Activated CD4-positive, alpha-beta T cell treated with anti-CD3 and anti-CD28 coated beads for 36 hours (primary cell): ENCODE results near the gene JUP. TPM values are rescaled to one million over a fixed set of nuclear protein-coding genes. Genes with fewer than 3 reads are reported as not detected.
"Not testable (repeated sequence)": the region's sequence is repeated elsewhere in the genome, so short reads cannot be mapped to it uniquely, and the experiment has no call there.

Experiments
- ATAC-seq: fragments of 200-7000 bp; cut with Tn5 transposase; one replicate; pipeline ENCODE4 v1.10.0; 2021; ENCODE audit warnings: mild to moderate bottlenecking, moderate library complexity
- CTCF ChIA-PET: fragments of 350-600 bp; sonication (Branson Sonifier 250); formaldehyde crosslinking; loops from one replicate; lab custom pipeline; 2021; ENCODE audit warnings: antibody characterized with exemption; lab: Charles Lee
- POLR2A ChIA-PET: fragments of 350-600 bp; sonication (Branson Sonifier 250); formaldehyde crosslinking; loops from one replicate; lab custom pipeline; 2021; ENCODE audit warnings: antibody characterized with exemption, inconsistent platforms; lab: Charles Lee
- DNase-seq: peaks from one replicate; pipeline ENCODE4 v3.0.0-alpha.2; 2020
- H3K27ac Mint-ChIP-seq: one replicate; pipeline ENCODE4 v1.8.0; 2021; ENCODE audit warnings: mixed read lengths
- H3K27me3 Mint-ChIP-seq: one replicate; pipeline ENCODE4 v1.8.0; 2021; ENCODE audit warnings: mixed read lengths
- H3K36me3 Mint-ChIP-seq: one replicate; pipeline ENCODE4 v1.8.0; 2021; ENCODE audit warnings: low read depth, mixed read lengths
- H3K4me1 Mint-ChIP-seq: one replicate; pipeline ENCODE4 v1.8.0; 2021; ENCODE audit warnings: mixed read lengths
- H3K4me3 Mint-ChIP-seq: one replicate; pipeline ENCODE4 v1.8.0; 2021; ENCODE audit warnings: mild to moderate bottlenecking, moderate library complexity, mixed read lengths
- H3K9me3 Mint-ChIP-seq: one replicate; pipeline ENCODE4 v1.8.0; 2021; ENCODE audit warnings: low read depth, mixed read lengths
- intact Hi-C, 2 experiments: fragments of 100-400 bp; cut with DNase I in 1 of 2; cut with micrococcal nuclease in 1 of 2; formaldehyde crosslinking; loops; one replicate each; pipeline versions ENCODE4 v1.14.2 to v1.15.1; 2022 to 2024; cut with DNase I, micrococcal nuclease
- total RNA-seq, 2 experiments: library from RNA; stranded (reverse); gene quantifications; one replicate each; pipeline ENCODE4 v1.2.3, GENCODE V29; 2021

The JUP gene
- total RNA-seq = under 1 TPM; 0.34 to 0.54 TPM

DNA sequence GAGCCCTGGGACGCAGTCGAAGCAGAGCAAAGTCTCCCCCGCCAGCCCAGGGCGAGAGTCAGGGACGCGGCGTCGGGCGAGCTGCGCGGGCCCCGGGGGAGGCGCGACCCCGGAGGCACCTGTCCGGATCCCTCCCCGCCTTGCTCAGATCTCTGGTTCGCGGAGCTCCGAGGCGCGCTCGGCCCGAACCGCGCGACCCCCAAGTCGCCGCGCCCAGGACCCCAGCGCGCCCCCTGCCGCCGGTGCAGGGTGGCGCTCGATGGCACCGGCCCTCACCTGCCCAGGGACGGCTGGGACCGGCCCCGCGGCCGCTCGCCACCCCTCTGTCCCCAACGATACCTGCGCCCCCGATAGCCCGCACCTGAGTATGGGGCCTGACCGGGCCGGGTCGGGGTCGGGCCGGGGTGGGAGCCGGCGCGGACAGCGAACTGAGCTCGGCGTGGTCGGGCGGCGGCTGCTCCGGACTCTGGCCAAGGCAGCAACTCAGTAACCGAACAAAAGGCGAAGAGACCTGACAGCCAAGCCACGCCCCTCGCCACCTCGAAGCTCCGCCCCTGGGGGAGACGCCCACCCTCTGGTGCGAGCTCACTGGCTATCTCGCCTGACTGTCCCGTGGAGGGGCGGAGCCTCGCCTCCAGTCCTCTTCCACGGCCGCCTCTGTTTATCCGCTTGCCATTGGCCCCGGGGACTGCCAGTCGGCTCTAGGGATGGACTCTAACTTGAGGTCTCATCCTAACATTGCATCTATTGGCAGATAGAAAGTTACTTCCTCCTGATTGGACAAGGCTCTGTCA, at the start of gene JUP:
Gene JUP, minus strand, starts transcription at position 485 of the 794 bp plus-strand sequence. CDS start 14,857 bp downstream, outside the sequence.
- Mint-ChIP-seq H3K27me3 (peaks cover 22% of the 10 kb centered on the region), H3K4me3 (peak within 1 kb of the TSS; percentile 44)

DNA sequence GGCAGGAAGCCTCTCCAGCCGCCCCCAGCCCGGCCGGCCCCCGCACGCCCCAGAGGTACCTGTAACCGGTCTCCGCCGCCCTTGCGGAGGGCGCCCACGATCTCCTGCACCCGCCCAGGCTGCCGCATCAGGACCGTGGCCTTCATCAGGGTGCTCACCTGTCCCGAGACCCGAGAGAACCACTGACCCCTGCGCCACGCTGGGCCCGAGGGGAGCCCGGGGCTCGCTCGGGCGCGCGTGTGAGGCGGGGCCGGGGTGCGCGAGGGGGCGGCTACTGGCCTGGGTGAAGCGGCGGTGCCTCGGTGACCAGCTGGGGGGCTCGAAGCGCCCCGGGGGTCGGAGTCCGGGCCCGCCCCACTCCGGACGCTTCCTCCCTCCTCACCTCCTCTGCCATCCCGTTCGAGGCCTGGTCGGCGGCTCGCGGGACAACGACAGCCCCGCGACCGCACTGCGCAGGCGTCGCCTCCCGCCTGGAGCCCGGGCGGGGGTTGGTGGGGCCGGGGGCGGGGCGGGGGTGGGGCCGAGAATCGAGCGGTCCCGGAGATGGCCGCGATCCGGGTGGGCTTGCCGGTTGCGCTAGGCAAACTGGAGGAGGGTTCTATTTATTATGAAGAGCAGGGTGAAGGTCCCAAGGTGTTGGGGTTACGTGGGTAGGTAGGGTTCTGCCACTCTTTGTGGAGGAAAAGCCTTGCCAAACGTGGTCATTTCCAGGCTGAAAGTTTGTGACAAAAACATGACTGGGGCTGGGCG, 49.5 kb upstream of the JUP start, which contains the start of gene NT5C3B:
Gene NT5C3B, minus strand, starts transcription at position 433 of the 750 bp plus-strand sequence. Its CDS starts 39 bp downstream, at position 394.
- Mint-ChIP-seq H3K9me3 (no peaks in the 10 kb centered on the region), H3K27ac (peak within 1 kb of the TSS; percentile 70), H3K36me3 (peaks cover 5% of the 10 kb centered on the region), H3K4me3 (peak within 1 kb of the TSS; percentile 80), H3K27me3 (no peaks in the 10 kb centered on the region), H3K4me1 (peaks cover 13% of the 10 kb centered on the region)
- ChIA-PET POLR2A (no interaction called here), CTCF (interaction anchor here (0.6 to 2.0 kb wide), 5 partner anchors 18 to 623 kb away, joined by 3 to 8 read pairs (median 3); no protein-coding TSS in a partner anchor)
- DNase-seq (peak; percentile 67), ATAC-seq (peak; percentile 84)
- intact Hi-C loops = loop anchor here (1.0 to 2.0 kb wide), 3 partner anchors 25 to 29 kb away; partner anchors contain the start of genes KLHL11 (in 1 of the 2) and P3H4 (in 1 of the 2)

More for the DNA sequence above, at the start of gene JUP:
- H3K9me3 Mint-ChIP-seq = no peaks in the 10 kb centered on the region
- intact Hi-C loops = loop anchor here in 1 of 2 experiments (1.0 to 2.0 kb wide), 2 partner anchors 78 to 132 kb away; partner anchors contain the start of genes ACLY and KLHL11
- H3K27ac Mint-ChIP-seq = no peak within 1 kb of the TSS
- H3K4me1 Mint-ChIP-seq = peaks cover 17% of the 10 kb centered on the region
- DNase-seq = peak; percentile 96
- CTCF ChIA-PET = interaction anchor here (0.6 to 2.1 kb wide), 10 partner anchors 9 to 323 kb away, joined by 3 to 13 read pairs (median 4); partner anchors contain the start of gene P3H4
- no peaks in the 10 kb centered on the region for H3K36me3 Mint-ChIP-seq
- ATAC-seq = peak; percentile 99
- POLR2A ChIA-PET = interaction anchor here (0.6 to 1.0 kb wide), 4 partner anchors 25 to 132 kb away, joined by 3 to 5 read pairs (median 3); partner anchors contain the start of genes EIF1 and P3H4

DNA sequence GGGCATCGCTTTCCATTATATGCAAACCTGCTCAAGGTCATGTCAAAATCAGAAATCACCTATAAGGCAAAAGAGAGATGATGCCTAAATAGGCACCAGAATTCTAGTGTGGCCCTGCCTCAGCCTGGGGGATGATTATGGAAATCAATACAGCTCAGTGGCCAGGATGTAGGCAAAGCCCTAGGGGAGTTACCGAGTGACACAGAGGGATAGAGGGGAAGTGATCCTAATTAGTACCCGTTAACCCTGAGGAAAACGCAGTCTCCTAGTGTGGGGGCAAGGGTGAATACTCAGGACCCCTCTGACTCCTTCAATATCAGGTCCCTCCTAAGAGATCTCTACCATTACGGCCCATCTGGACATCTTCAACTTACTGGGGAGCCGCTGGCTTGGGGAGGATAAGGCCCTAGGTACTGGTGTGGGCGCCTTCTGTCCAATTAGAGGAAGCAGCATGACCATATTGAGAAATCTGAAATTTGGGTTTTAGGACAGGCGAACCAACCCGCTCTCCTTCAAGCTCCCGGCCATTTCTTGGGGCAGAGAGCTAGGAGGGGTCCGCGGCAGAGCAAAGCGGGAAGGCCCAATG, 48.8 kb upstream of the JUP start:
- POLR2A ChIA-PET = no interaction called here
- CTCF ChIA-PET = interaction anchor here (0.6 to 2.0 kb wide), 6 partner anchors 18 to 624 kb away, joined by 3 to 8 read pairs (median 3); partner anchors contain the start of gene JUP
- H3K4me1 Mint-ChIP-seq = peaks cover 13% of the 10 kb centered on the region
- peak overlapping the region; percentile 80 for H3K4me3 Mint-ChIP-seq
- no peaks in the 10 kb centered on the region for H3K27me3 Mint-ChIP-seq
- ATAC-seq = peak; percentile 6
- H3K27ac Mint-ChIP-seq = peak overlapping the region; percentile 70
- DNase-seq = no peak
- intact Hi-C loops = loop anchor here in 1 of 2 experiments (1.0 kb wide), 1 partner anchor 24 kb away; the partner anchor contains the start of gene P3H4
- peaks cover 10% of the 10 kb centered on the region for H3K36me3 Mint-ChIP-seq
- H3K9me3 Mint-ChIP-seq = no peaks in the 10 kb centered on the region

DNA sequence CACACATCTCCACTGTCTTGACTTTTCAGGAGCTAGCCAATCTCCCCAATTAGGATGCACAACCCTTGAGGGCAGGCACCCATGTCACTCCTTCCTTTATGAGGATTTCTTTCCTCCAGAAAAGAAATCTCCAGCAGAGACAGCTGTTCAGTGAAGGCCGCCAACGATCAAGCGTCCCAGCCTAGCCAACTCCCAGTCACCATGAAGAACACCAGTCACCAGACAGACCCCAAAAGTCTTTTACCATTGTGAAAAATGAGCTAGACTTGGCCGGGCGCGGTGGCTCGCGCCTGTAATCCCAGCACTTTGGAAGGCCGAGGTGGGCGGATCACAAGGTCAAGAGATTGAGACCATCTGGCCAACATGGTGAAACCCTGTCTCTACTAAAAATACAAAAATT, 43.5 kb upstream of the JUP start:
- ChIA-PET CTCF (interaction anchor here (0.6 kb wide), 1 partner anchor 49 kb away, joined by 4 read pairs; no protein-coding TSS in a partner anchor), POLR2A (interaction anchor here (0.6 kb wide), 1 partner anchor 31 kb away, joined by 10 read pairs; no protein-coding TSS in a partner anchor)
- ATAC-seq, H3K27me3 Mint-ChIP-seq, H3K27ac Mint-ChIP-seq, H3K4me3 Mint-ChIP-seq, H3K9me3 Mint-ChIP-seq, intact Hi-C loops, H3K4me1 Mint-ChIP-seq, DNase-seq: not testable (repeated sequence)
- peaks cover 16% of the 10 kb centered on the region for H3K36me3 Mint-ChIP-seq

DNA sequence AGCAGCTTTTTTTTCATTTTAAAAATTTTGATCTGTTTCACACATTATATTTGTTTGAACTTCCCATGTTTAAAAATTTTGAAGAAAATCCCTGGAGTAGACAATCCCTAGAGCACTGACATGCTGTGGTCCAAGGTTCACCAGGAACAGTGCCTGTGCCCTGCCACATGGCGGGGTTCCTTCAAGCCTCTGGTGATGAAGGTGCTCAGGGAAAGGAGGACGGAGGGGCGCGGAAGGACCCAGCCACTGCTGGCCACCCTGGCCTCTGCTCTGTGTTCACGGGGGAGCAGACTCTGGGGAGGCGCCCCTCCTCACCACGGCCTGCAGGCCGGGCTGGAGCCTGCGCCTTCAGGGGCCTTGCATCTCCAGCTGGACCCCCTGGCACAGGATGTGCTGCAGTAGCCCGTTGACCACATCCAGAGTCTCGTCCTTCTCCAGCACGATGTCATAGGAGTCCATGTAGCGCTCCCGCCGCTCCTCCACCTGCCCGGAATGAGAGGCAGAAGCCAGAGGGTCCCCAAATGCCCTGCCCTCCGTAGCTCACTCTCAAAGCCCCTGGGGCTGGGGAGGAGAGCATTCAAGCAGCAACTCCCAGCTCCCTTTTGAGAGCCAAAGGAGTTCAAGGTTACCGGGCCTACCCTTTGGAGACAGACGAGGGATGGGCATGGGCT, 38.8 kb upstream of the JUP start:
- Mint-ChIP-seq H3K9me3 (no peaks in the 10 kb centered on the region), H3K4me3 (no peak overlapping the region), H3K4me1 (no peaks in the 10 kb centered on the region), H3K27ac (no peak overlapping the region), H3K36me3 (peaks cover 6% of the 10 kb centered on the region), H3K27me3 (no peaks in the 10 kb centered on the region)
- intact Hi-C loops = no loop called here
- CTCF ChIA-PET = no interaction called here
- DNase-seq (no peak), ATAC-seq (no peak)
- POLR2A ChIA-PET = no interaction called here

DNA sequence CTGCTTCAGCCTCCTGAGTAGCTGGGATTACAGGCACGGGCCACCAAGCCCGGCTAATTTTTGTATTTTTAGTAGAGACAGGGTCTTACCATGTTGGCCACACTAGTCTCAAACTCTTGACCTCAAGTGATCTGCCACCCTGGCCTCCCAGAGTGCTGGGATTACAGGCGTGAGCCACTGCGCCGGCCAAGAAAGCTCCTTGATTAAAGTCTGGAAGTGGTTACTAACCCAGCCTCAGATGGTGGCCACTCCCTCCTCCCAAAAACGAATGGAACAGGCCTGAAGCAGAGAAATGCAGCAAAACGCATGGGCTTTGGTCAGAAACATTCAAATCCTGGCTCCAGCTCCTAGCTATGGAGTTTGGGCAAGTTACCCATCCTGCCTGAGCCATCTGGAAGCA, 37.6 kb upstream of the JUP start:
- ChIA-PET POLR2A (no interaction called here), CTCF (no interaction called here)
- Mint-ChIP-seq H3K9me3 (no peaks in the 10 kb centered on the region), H3K27ac (no peak overlapping the region), H3K27me3 (no peaks in the 10 kb centered on the region), H3K4me1 (no peaks in the 10 kb centered on the region), H3K4me3 (no peak overlapping the region), H3K36me3 (peaks cover 5% of the 10 kb centered on the region)
- DNase-seq (no peak), ATAC-seq (no peak)
- intact Hi-C loops = no loop called here

DNA sequence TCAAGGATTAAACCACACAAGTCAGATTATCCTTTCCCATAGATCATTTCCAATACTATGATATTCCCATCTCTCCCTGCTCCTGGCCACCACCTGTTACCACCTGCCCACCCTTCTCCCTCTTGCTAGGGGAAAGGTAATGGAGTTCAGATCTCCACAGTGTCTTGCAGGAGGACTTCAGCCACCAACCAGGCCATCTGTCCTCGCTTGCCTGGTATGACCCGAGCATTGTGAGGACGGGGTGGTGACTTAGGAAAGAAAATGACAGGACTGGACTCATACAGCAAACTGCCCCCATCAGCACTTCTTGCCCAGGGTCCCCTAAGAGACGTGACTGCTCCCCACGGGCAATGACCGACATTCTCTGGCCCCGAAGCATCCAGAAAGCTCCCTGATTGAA, 37.1 kb upstream of the JUP start:
- Mint-ChIP-seq H3K4me1 (no peaks in the 10 kb centered on the region), H3K36me3 (peaks cover 5% of the 10 kb centered on the region), H3K9me3 (no peaks in the 10 kb centered on the region), H3K27ac (no peak overlapping the region), H3K27me3 (no peaks in the 10 kb centered on the region), H3K4me3 (no peak overlapping the region)
- CTCF ChIA-PET = no interaction called here
- intact Hi-C loops = no loop called here
- no peak for DNase-seq
- POLR2A ChIA-PET = interaction anchor here (0.6 kb wide), 2 partner anchors 12 to 132 kb away, joined by 3 to 5 read pairs; no protein-coding TSS in a partner anchor
- ATAC-seq = no peak

DNA sequence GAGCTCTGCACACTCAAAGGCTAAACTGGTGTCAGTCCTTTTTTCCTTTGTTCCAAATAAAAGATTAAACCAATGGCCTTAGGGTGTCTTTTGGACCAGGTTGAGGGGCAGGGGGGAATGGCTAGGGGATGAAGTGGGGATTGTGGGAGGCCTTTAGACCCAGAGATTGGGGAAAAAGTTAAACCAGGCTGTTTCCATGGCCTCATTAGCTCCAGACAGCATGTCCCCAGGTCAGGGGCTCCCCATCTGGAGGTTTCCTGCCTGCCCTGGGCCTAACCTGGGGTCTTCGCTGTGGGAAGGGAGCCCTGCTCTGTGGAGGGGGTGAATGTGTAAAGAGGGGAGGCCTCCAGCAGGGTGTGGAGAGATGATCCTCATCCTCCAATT, 36.6 kb upstream of the JUP start:
- POLR2A ChIA-PET = interaction anchor here (0.6 kb wide), 2 partner anchors 12 to 132 kb away, joined by 3 to 5 read pairs; no protein-coding TSS in a partner anchor
- CTCF ChIA-PET = interaction anchor here (0.7 kb wide), 1 partner anchor 62 kb away, joined by 3 read pairs; no protein-coding TSS in a partner anchor

DNA sequence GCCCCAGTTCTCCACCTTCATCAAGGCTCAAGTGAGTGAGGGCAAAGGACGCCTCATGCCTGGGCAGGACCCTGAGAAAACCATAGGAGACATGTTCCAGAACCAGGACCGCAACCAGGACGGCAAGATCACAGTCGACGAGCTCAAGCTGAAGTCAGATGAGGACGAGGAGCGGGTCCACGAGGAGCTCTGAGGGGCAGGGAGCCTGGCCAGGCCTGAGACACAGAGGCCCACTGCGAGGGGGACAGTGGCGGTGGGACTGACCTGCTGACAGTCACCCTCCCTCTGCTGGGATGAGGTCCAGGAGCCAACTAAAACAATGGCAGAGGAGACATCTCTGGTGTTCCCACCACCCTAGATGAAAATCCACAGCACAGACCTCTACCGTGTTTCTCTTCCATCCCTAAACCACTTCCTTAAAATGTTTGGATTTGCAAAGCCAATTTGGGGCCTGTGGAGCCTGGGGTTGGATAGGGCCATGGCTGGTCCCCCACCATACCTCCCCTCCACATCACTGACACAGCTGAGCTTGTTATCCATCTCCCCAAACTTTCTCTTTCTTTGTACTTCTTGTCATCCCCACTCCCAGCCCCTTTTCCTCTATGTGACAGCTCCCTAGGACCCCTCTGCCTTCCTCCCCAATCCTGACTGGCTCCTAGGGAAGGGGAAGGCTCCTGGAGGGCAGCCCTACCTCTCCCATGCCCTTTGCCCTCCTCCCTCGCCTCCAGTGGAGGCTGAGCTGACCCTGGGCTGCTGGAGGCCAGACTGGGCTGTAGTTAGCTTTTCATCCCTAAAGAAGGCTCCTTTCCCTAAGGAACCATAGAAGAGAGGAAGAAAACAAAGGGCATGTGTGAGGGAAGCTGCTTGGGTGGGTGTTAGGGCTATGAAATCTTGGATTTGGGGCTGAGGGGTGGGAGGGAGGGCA, 36.0 kb upstream of the JUP start:
- intact Hi-C loops = no loop called here
- no peak for ATAC-seq

More for the DNA sequence above, 36.6 kb upstream of the JUP start:
- intact Hi-C loops = no loop called here
- H3K27me3 Mint-ChIP-seq = no peaks in the 10 kb centered on the region
- ATAC-seq (no peak), DNase-seq (no peak)
- H3K9me3 Mint-ChIP-seq = no peaks in the 10 kb centered on the region
- H3K4me1 Mint-ChIP-seq = no peaks in the 10 kb centered on the region
- no peak overlapping the region for H3K4me3 Mint-ChIP-seq
- no peak overlapping the region for H3K27ac Mint-ChIP-seq
- peaks cover 5% of the 10 kb centered on the region for H3K36me3 Mint-ChIP-seq

More for the DNA sequence above, 36.0 kb upstream of the JUP start:
- H3K9me3 Mint-ChIP-seq = no peaks in the 10 kb centered on the region
- DNase-seq = no peak
- H3K4me1 Mint-ChIP-seq = no peaks in the 10 kb centered on the region
- H3K4me3 Mint-ChIP-seq = no peak overlapping the region
- ChIA-PET POLR2A (no interaction called here), CTCF (interaction anchor here (0.6 to 0.7 kb wide), 2 partner anchors 62 to 64 kb away, joined by 3 to 4 read pairs; no protein-coding TSS in a partner anchor)
- no peak overlapping the region for H3K27ac Mint-ChIP-seq
- peaks cover 5% of the 10 kb centered on the region for H3K36me3 Mint-ChIP-seq
- H3K27me3 Mint-ChIP-seq = no peaks in the 10 kb centered on the region
